T-helper 1 cell treated with Interleukin-12 subunit alpha and Interleukin-12 subunit beta and Interleukin-4 antibody, amounts not matched to agents 30 ng/mL and 1 ng/mL, for 36 hours (primary cell): Measurements from ENCODE around the gene PRR12. TPM values are rescaled to one million over a fixed set of nuclear protein-coding genes. Genes with fewer than 3 reads are reported as not detected.
"Not testable (repeated sequence)": the region's sequence is repeated elsewhere in the genome, so short reads cannot be mapped to it uniquely, and the experiment has no call there.

Experiments
- intact Hi-C: fragments of 100-400 bp; cut with micrococcal nuclease; formaldehyde crosslinking; loops from one replicate; pipeline ENCODE4 v1.15.1; 2024
- total RNA-seq: library from RNA; stranded (reverse); gene quantifications from 2 replicates; pipeline ENCODE4 v1.2.3, GENCODE V29; 2022

Gene PRR12
- total RNA-seq, 1 donor from 2014 or later, result 42.2 TPM

- intact Hi-C loops, result no loop called here
Observed at GRCh38 chr19:49613374-49613773, 22.4 kb downstream of the PRR12 start.

- intact Hi-C loops, result no loop called here
Observed at GRCh38 chr19:49614096-49614833, 23.3 kb downstream of the PRR12 start.

DNA sequence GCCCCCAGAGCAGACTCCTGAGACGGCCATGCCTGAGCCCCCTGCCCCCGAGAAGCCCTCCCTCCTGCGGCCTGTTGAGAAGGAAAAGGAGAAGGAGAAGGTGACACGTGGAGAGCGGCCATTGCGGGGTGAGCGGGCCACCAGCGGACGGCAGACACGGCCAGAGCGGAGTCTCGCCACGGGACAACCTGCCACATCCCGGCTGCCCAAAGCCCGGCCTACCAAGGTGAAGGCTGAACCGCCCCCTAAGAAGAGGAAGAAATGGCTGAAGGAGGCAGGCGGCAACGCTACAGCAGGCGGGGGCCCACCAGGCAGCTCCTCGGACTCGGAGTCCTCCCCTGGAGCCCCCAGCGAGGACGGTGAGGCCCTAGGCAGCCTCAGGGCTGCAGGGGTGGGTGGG, 24.9 kb downstream of the PRR12 start:
- intact Hi-C loops, result no loop called here

- intact Hi-C loops, result no loop called here
Observed at GRCh38 chr19:49616532-49616931, 25.6 kb downstream of the PRR12 start.

DNA sequence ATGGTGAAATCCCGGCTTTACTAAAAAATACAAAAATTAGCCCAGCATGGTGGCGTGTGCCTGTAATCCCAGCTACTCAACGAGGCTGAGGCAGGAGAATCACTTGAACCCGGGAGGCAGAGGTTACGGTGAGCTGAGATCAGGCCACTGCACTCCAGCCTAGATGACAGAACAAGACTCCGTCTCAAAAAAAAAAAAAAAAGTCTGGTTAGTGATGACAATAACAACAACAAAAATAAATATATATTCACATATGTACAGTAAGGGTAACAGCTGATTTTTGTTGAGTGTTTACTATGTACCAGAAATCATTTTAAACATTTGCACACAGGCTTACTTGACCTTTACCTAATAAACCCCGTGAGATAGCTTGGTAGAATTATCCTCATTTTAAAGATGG, 26.0 kb downstream of the PRR12 start:
- intact Hi-C loops, result no loop called here

GRCh38 chr19:49617860-49618259, 26.9 kb downstream of the PRR12 start:
- intact Hi-C loops, result not testable (repeated sequence)

GRCh38 chr19:49624967-49625910, 34.3 kb downstream of the PRR12 start:
- intact Hi-C loops, result no loop called here

GRCh38 chr19:49626226-49626625, 35.2 kb downstream of the PRR12 start:
- intact Hi-C loops, result no loop called here

DNA sequence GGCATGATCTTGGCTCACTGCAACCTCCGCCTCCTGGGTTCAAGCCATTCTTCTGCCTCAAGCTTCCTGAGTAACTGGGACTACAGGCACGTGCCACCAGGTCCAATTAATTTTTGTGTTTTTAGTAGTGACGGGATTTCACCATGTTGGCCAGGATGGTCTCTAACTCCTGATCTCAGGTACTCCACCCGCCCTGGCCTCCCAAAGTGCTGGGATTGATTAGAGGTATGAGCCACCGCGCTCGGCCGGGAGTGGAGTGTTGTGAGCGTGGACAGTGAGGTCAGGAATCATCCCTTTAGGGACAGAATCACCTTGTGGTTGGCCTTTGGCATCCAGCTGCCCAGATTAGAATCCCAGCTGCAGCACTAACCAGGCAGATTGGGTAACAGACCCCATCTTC, 38.7 kb downstream of the PRR12 start:
- intact Hi-C loops, result no loop called here

GRCh38 chr19:49631014-49631588, 40.1 kb downstream of the PRR12 start:
- intact Hi-C loops, result no loop called here

GRCh38 chr19:49631610-49632192, 40.7 kb downstream of the PRR12 start:
- intact Hi-C loops, result no loop called here

DNA sequence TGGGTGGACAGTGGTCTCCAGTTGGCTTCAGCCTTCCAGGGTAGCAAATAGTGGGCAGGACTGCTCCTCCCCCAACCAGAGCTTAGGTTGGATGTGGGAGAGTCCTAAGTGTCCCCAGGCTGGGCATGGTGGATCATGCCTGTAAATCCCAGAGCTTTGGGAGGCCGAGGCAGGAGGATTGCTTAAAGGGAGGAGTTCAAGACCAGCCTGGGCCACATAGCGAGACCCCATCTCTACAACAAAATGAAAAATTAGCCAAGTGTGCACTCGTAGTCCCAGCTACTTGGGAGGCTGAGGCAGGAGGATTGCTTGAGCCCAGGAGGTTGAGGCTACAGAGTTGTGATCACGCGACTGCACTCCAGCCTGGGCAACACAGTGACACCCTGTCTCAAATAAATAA, 41.6 kb downstream of the PRR12 start:
- intact Hi-C loops, result no loop called here

DNA sequence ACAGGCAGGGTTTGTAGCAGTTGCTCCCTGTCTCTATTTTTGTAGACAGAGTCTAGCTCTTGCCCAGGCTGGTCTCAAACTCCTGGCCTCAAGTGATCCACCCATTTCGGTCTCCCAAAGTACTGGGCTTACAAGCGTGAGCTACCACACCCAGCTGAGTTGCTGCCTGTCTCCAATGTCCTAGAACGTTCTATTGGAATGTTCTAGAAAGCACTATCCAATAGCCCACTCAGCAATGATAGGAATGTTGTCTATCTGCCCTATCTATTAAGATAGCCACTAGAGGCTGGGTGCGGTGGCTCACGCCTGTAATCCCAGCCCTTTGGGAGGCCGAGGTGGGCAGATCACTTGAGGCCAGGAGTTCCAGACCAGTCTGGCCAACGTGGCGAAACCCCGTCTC, 42.3 kb downstream of the PRR12 start:
- intact Hi-C loops, result not testable (repeated sequence)

- intact Hi-C loops, result no loop called here
Observed at GRCh38 chr19:49635530-49636232, 44.7 kb downstream of the PRR12 start.

GRCh38 chr19:49636233-49636932, 45.4 kb downstream of the PRR12 start:
- intact Hi-C loops, result no loop called here

DNA sequence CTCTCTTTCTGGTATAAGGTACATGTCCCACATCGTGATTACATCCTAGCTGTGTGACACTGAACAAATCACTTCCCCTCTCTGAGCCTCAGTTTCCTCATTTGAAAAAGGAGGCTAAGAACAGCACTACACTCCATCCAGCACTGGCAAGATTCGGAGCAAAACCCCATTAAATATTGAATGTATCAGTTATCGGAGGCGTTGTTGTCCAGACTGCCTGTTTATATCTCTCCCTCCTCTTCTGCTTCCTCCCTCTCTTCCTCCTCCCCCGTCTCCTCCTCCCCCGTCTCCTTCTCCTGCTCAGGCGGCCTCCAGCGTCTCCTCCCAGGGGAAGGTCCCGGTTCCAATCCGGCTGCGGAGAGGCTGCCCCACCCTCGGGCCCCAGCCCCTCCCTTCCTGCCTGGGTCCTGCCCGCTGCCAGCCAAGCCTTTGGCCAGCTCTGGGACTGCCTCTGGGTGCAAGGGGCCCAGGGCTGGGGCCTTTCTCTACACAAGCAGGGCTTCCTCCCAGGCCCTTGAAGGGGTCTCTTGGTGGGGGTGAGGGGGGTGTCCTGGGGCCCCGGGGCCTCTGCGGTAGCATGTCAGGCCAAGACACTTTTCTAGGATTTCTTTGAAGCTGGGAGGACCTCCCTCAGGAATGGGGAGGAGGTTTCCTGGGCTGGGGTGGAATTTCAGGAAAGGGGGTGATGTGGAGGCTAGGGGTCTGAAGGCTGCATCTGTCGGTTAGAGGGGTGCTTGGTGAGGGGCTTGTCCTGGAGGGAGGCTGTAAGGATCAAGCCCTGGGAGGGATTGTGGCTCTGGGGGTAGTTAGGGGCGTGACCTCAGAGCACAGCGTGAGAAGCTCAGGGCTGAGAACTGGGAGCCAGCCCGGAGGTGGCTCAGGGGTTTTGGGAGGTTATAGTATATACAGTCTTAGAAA, 47.1 kb downstream of the PRR12 start:
- intact Hi-C loops, result no loop called here

- intact Hi-C loops, result loop anchor here (1.0 to 5.0 kb wide), 19 partner anchors 26 to 1147 kb away; partner anchors contain the start of genes AKT1S1, ASPDH, BCL2L12 and DBP
Observed at GRCh38 chr19:49639401-49640112, 48.6 kb downstream of the PRR12 start.

GRCh38 chr19:49640113-49640898, 49.3 kb downstream of the PRR12 start, which contains the start of gene RRAS:
Gene RRAS (minus strand): TSS chr19:49640143. CDS start chr19:49640098, 45 bp downstream.
- intact Hi-C loops, result loop anchor here (1.0 to 5.0 kb wide), 19 partner anchors 25 to 1148 kb away; partner anchors contain the start of genes AKT1S1, ASPDH, BCL2L12 and DBP
